Measurements from ENCODE around the gene BATF.

BATF gene

GRCh38 chr14:75495882-75496281 is 26.4 kb upstream of the BATF start:
- Histone ChIP-seq H3K4me1 (ENCODE audit: control insufficient read depth, low read depth, low read length) (no peaks in the 10 kb centered on the region), H3K27ac (ENCODE audit: low read depth, low read length) (no peak overlapping the region), H3K9ac (ENCODE audit: low read length) (no peak overlapping the region), H3K56ac (ENCODE audit: low read length) (no peak overlapping the region), H3K18ac (ENCODE audit: low read length) (no peak overlapping the region), H3K36me3 (ENCODE audit: control insufficient read depth, insufficient read depth, low read length) (no peaks in the 10 kb centered on the region), H4K5ac (ENCODE audit: low read length) (no peak overlapping the region), H2BK120ac (ENCODE audit: low read depth, low read length) (no peak overlapping the region), H2BK5ac (ENCODE audit: low read length) (no peak overlapping the region), H3K79me1 (ENCODE audit: low read length) (no peaks in the 10 kb centered on the region), H3K4me2 (ENCODE audit: low read length) (no peak overlapping the region), H2AK5ac (ENCODE audit: low read length) (no peak overlapping the region), H3K79me2 (ENCODE audit: control insufficient read depth, insufficient read depth, low read length) (no peaks in the 10 kb centered on the region), H3K27me3 (ENCODE audit: insufficient read depth, low read length, poor library complexity) (no peaks in the 10 kb centered on the region), H3K4me3 (ENCODE audit: low read length) (no peak overlapping the region), H3K4ac (ENCODE audit: low read depth, low read length) (no peak overlapping the region), H3K23ac (ENCODE audit: low read length) (no peak overlapping the region), H2BK15ac (replicated peaks; ENCODE audit: low read depth) (no peak overlapping the region), H4K8ac (ENCODE audit: low read depth, low read length) (no peak overlapping the region)
- no CpG with 5 or more reads among the region's 5 CpGs for WGBS (ENCODE audit: extremely low coverage, insufficient coverage, low lambda C conversion rate)
- no peak for DNase-seq

GRCh38 chr14:75496755-75497154 is 25.5 kb upstream of the BATF start:
- H2BK5ac ChIP-seq (ENCODE audit: low read length), result no peak overlapping the region
- no peak overlapping the region for H4K5ac ChIP-seq (ENCODE audit: low read length)
- H3K4me1 ChIP-seq (ENCODE audit: control insufficient read depth, low read depth, low read length), result no peaks in the 10 kb centered on the region
- H3K79me2 ChIP-seq (ENCODE audit: control insufficient read depth, insufficient read depth, low read length), result no peaks in the 10 kb centered on the region
- WGBS (ENCODE audit: extremely low coverage, insufficient coverage, low lambda C conversion rate), result no CpG with 5 or more reads among the region's 4 CpGs
- no peak overlapping the region for H2AK5ac ChIP-seq (ENCODE audit: low read length)
- H2BK15ac ChIP-seq (replicated peaks; ENCODE audit: low read depth), result no peak overlapping the region
- H3K27ac ChIP-seq (ENCODE audit: low read depth, low read length), result no peak overlapping the region
- peak overlapping the region; percentile 66 for H3K23ac ChIP-seq (ENCODE audit: low read length)
- H3K56ac ChIP-seq (ENCODE audit: low read length), result no peak overlapping the region
- no peak for DNase-seq
- no peak overlapping the region for H2BK120ac ChIP-seq (ENCODE audit: low read depth, low read length)
- H3K36me3 ChIP-seq (ENCODE audit: control insufficient read depth, insufficient read depth, low read length), result no peaks in the 10 kb centered on the region
- H3K27me3 ChIP-seq (ENCODE audit: insufficient read depth, low read length, poor library complexity), result no peaks in the 10 kb centered on the region
- no peaks in the 10 kb centered on the region for H3K79me1 ChIP-seq (ENCODE audit: low read length)
- H4K8ac ChIP-seq (ENCODE audit: low read depth, low read length), result no peak overlapping the region
- no peak overlapping the region for H3K4me2 ChIP-seq (ENCODE audit: low read length)
- no peak overlapping the region for H3K9ac ChIP-seq (ENCODE audit: low read length)
- no peak overlapping the region for H3K4ac ChIP-seq (ENCODE audit: low read depth, low read length)
- no peak overlapping the region for H3K18ac ChIP-seq (ENCODE audit: low read length)
- H3K4me3 ChIP-seq (ENCODE audit: low read length), result no peak overlapping the region

GRCh38 chr14:75497191-75497590 is 25.1 kb upstream of the BATF start:
- Histone ChIP-seq H4K8ac (ENCODE audit: low read depth, low read length) (no peak overlapping the region), H3K27me3 (ENCODE audit: insufficient read depth, low read length, poor library complexity) (no peaks in the 10 kb centered on the region), H2AK5ac (ENCODE audit: low read length) (no peak overlapping the region), H2BK5ac (ENCODE audit: low read length) (no peak overlapping the region), H3K9ac (ENCODE audit: low read length) (no peak overlapping the region), H3K79me1 (ENCODE audit: low read length) (no peaks in the 10 kb centered on the region), H3K4me2 (ENCODE audit: low read length) (no peak overlapping the region), H3K18ac (ENCODE audit: low read length) (no peak overlapping the region), H3K27ac (ENCODE audit: low read depth, low read length) (no peak overlapping the region), H3K4ac (ENCODE audit: low read depth, low read length) (no peak overlapping the region), H4K5ac (ENCODE audit: low read length) (no peak overlapping the region), H3K36me3 (ENCODE audit: control insufficient read depth, insufficient read depth, low read length) (no peaks in the 10 kb centered on the region), H3K4me1 (ENCODE audit: control insufficient read depth, low read depth, low read length) (no peaks in the 10 kb centered on the region), H3K4me3 (ENCODE audit: low read length) (no peak overlapping the region), H3K56ac (ENCODE audit: low read length) (no peak overlapping the region), H2BK15ac (replicated peaks; ENCODE audit: low read depth) (no peak overlapping the region), H3K23ac (ENCODE audit: low read length) (no peak overlapping the region), H2BK120ac (ENCODE audit: low read depth, low read length) (no peak overlapping the region), H3K79me2 (ENCODE audit: control insufficient read depth, insufficient read depth, low read length) (no peaks in the 10 kb centered on the region)
- DNase-seq, result no peak
- WGBS (ENCODE audit: extremely low coverage, insufficient coverage, low lambda C conversion rate), result no CpG with 5 or more reads among the region's 4 CpGs

- Histone ChIP-seq H3K4me3 (ENCODE audit: low read length) (no peak overlapping the region), H2AK5ac (ENCODE audit: low read length) (no peak overlapping the region), H3K79me2 (ENCODE audit: control insufficient read depth, insufficient read depth, low read length) (no peaks in the 10 kb centered on the region), H3K56ac (ENCODE audit: low read length) (no peak overlapping the region), H2BK5ac (ENCODE audit: low read length) (no peak overlapping the region), H3K4me2 (ENCODE audit: low read length) (no peak overlapping the region), H3K18ac (ENCODE audit: low read length) (no peak overlapping the region), H3K36me3 (ENCODE audit: control insufficient read depth, insufficient read depth, low read length) (no peaks in the 10 kb centered on the region), H3K79me1 (ENCODE audit: low read length) (no peaks in the 10 kb centered on the region), H4K8ac (ENCODE audit: low read depth, low read length) (no peak overlapping the region), H2BK120ac (ENCODE audit: low read depth, low read length) (no peak overlapping the region), H4K5ac (ENCODE audit: low read length) (no peak overlapping the region), H3K27ac (ENCODE audit: low read depth, low read length) (no peak overlapping the region), H3K9ac (ENCODE audit: low read length) (no peak overlapping the region), H2BK15ac (replicated peaks; ENCODE audit: low read depth) (no peak overlapping the region), H3K23ac (ENCODE audit: low read length) (no peak overlapping the region), H3K4ac (ENCODE audit: low read depth, low read length) (no peak overlapping the region), H3K4me1 (ENCODE audit: control insufficient read depth, low read depth, low read length) (no peaks in the 10 kb centered on the region), H3K27me3 (ENCODE audit: insufficient read depth, low read length, poor library complexity) (no peaks in the 10 kb centered on the region)
- no CpG with 5 or more reads among the region's 11 CpGs for WGBS (ENCODE audit: extremely low coverage, insufficient coverage, low lambda C conversion rate)
- no peak for DNase-seq
Observed at GRCh38 chr14:75497701-75498100, 24.6 kb upstream of the BATF start.

- no peak for DNase-seq
- Histone ChIP-seq H3K56ac (ENCODE audit: low read length) (no peak overlapping the region), H4K5ac (ENCODE audit: low read length) (no peak overlapping the region), H3K79me1 (ENCODE audit: low read length) (no peaks in the 10 kb centered on the region), H3K27ac (ENCODE audit: low read depth, low read length) (no peak overlapping the region), H4K8ac (ENCODE audit: low read depth, low read length) (no peak overlapping the region), H3K9ac (ENCODE audit: low read length) (no peak overlapping the region), H2BK5ac (ENCODE audit: low read length) (no peak overlapping the region), H3K79me2 (ENCODE audit: control insufficient read depth, insufficient read depth, low read length) (no peaks in the 10 kb centered on the region), H3K18ac (ENCODE audit: low read length) (no peak overlapping the region), H3K27me3 (ENCODE audit: insufficient read depth, low read length, poor library complexity) (no peaks in the 10 kb centered on the region), H3K23ac (ENCODE audit: low read length) (no peak overlapping the region), H3K4me2 (ENCODE audit: low read length) (no peak overlapping the region), H3K4me3 (ENCODE audit: low read length) (no peak overlapping the region), H2BK120ac (ENCODE audit: low read depth, low read length) (no peak overlapping the region), H3K4ac (ENCODE audit: low read depth, low read length) (no peak overlapping the region), H2BK15ac (replicated peaks; ENCODE audit: low read depth) (no peak overlapping the region), H2AK5ac (ENCODE audit: low read length) (no peak overlapping the region), H3K4me1 (ENCODE audit: control insufficient read depth, low read depth, low read length) (no peaks in the 10 kb centered on the region), H3K36me3 (ENCODE audit: control insufficient read depth, insufficient read depth, low read length) (no peaks in the 10 kb centered on the region)
- WGBS (ENCODE audit: extremely low coverage, insufficient coverage, low lambda C conversion rate), result no CpG with 5 or more reads among the region's 16 CpGs
Observed at GRCh38 chr14:75499084-75499875, 23.0 kb upstream of the BATF start.

GRCh38 chr14:75501080-75501479 is 21.2 kb upstream of the BATF start:
- Histone ChIP-seq H3K4ac (ENCODE audit: low read depth, low read length) (no peak overlapping the region), H2BK5ac (ENCODE audit: low read length) (no peak overlapping the region), H3K56ac (ENCODE audit: low read length) (no peak overlapping the region), H3K36me3 (ENCODE audit: control insufficient read depth, insufficient read depth, low read length) (no peaks in the 10 kb centered on the region), H3K9ac (ENCODE audit: low read length) (no peak overlapping the region), H3K4me3 (ENCODE audit: low read length) (no peak overlapping the region), H3K79me2 (ENCODE audit: control insufficient read depth, insufficient read depth, low read length) (no peaks in the 10 kb centered on the region), H3K18ac (ENCODE audit: low read length) (no peak overlapping the region), H3K4me1 (ENCODE audit: control insufficient read depth, low read depth, low read length) (no peaks in the 10 kb centered on the region), H2BK15ac (replicated peaks; ENCODE audit: low read depth) (no peak overlapping the region), H3K27ac (ENCODE audit: low read depth, low read length) (no peak overlapping the region), H4K5ac (ENCODE audit: low read length) (no peak overlapping the region), H3K4me2 (ENCODE audit: low read length) (no peak overlapping the region), H2AK5ac (ENCODE audit: low read length) (no peak overlapping the region), H4K8ac (ENCODE audit: low read depth, low read length) (no peak overlapping the region), H3K79me1 (ENCODE audit: low read length) (no peaks in the 10 kb centered on the region), H3K23ac (ENCODE audit: low read length) (no peak overlapping the region), H3K27me3 (ENCODE audit: insufficient read depth, low read length, poor library complexity) (no peaks in the 10 kb centered on the region), H2BK120ac (ENCODE audit: low read depth, low read length) (no peak overlapping the region)
- no peak for DNase-seq
- WGBS (ENCODE audit: extremely low coverage, insufficient coverage, low lambda C conversion rate), result 100% methylated on average over 2 of the region's 3 CpGs
